HFFc6 (cell line): ENCODE measurements around the gene LEUTX. TPM values are rescaled to one million over a fixed set of nuclear protein-coding genes. Genes with fewer than 3 reads are reported as not detected.

Source experiments
- DNase-seq: peaks from one replicate; pipeline ENCODE4 v3.0.0-alpha.2; 2018
- H3K27ac Mint-ChIP-seq: 2 replicates; pipeline ENCODE4 v1.8.0; 2020; ENCODE audit warnings: mild to moderate bottlenecking, mixed read lengths
- H3K27me3 Mint-ChIP-seq: 2 replicates; pipeline ENCODE4 v1.8.0; 2021; ENCODE audit warnings: mild to moderate bottlenecking, moderate library complexity, mixed read lengths; ENCODE audit not compliant: insufficient read depth
- H3K36me3 Mint-ChIP-seq: 2 replicates; pipeline ENCODE4 v1.8.0; 2021; ENCODE audit warnings: low read depth, mixed read lengths
- H3K4me1 Mint-ChIP-seq: 2 replicates; pipeline ENCODE4 v1.8.0; 2020; ENCODE audit warnings: low read depth, mixed read lengths
- H3K4me3 Mint-ChIP-seq: 2 replicates; pipeline ENCODE4 v1.8.0; 2020; ENCODE audit warnings: mild to moderate bottlenecking, moderate library complexity, mixed read lengths
- H3K9me3 Mint-ChIP-seq: 2 replicates; pipeline ENCODE4 v1.8.0; 2020; ENCODE audit warnings: mild to moderate bottlenecking, mixed read lengths
- total RNA-seq, 6 experiments: library from RNA; stranded (reverse); fragmentation: NEBNext Ultra II Directional; extraction: Animal tissue kit (Norgen Biotek cat#: 25700); gene quantifications; 2 replicates in 1 of 6; 3 replicates in 5 of 6; pipeline ENCODE4 v1.2.3, GENCODE V29; 2021
- TF ChIP-seq, protein P1 (sequence below): fragments of 200-600 bp; sonication (generic); IDR thresholded peaks from 2 replicates; pipeline ENCODE4 v1.5.0; 2021; ENCODE audit warnings: antibody characterized with exemption, mild to moderate bottlenecking

The LEUTX gene
- total RNA-seq, 6 experiments from 2014 or later = not detected

DNA sequence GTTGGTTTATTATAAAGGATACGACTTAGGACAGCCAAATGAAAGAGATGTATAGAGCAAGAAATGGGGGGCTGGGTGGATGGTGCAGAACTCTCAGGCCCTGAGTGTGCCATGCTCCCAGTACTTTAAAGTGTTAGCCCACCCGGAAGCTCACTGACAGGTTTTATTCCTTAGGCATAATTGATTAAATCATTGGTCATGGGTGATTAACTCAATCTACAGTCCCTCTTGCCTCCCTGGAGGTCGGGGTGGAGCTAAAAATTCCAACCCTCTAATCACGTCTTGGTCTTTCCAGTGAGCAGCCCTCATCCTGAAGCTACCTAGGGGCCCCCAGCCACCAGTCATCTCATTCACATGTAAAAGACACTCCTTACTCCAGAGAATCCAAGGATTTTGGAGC, 9.9 kb upstream of the LEUTX start:
- Mint-ChIP-seq H3K27ac (no peak overlapping the region), H3K9me3 (peaks cover 4% of the 10 kb centered on the region; the same call in 1 of the 2 replicates), H3K36me3 (no peaks in the 10 kb centered on the region), H3K4me3 (no peak overlapping the region), H3K27me3 (peaks cover 22% of the 10 kb centered on the region; the same call in 1 of the 2 replicates), H3K4me1 (no peaks in the 10 kb centered on the region)
- DNase-seq = no peak
- TF ChIP-seq, protein P1, sequence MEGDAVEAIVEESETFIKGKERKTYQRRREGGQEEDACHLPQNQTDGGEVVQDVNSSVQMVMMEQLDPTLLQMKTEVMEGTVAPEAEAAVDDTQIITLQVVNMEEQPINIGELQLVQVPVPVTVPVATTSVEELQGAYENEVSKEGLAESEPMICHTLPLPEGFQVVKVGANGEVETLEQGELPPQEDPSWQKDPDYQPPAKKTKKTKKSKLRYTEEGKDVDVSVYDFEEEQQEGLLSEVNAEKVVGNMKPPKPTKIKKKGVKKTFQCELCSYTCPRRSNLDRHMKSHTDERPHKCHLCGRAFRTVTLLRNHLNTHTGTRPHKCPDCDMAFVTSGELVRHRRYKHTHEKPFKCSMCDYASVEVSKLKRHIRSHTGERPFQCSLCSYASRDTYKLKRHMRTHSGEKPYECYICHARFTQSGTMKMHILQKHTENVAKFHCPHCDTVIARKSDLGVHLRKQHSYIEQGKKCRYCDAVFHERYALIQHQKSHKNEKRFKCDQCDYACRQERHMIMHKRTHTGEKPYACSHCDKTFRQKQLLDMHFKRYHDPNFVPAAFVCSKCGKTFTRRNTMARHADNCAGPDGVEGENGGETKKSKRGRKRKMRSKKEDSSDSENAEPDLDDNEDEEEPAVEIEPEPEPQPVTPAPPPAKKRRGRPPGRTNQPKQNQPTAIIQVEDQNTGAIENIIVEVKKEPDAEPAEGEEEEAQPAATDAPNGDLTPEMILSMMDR = no peak

DNA sequence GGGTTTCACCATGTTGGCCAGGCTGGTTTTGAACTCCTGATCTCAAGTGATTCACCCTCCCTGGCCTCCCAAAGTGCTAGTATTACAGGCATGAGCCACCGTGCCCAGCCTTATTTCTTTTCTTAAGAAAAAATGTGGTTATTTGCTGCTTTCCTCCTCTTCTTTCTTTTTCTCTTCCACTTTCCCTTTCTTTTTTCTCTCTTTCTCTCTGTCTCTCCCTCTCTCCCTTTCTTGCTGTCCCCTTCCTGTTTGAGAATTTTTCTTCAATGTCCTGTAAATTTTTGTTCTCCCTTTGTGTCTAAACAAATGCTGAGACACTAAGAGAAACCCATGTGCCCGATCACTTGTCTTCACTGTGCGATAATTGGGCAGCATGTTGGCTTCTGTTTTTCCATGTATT, 2.2 kb downstream of the LEUTX start:
- H3K36me3 Mint-ChIP-seq = no peaks in the 10 kb centered on the region
- H3K4me1 Mint-ChIP-seq = no peaks in the 10 kb centered on the region
- DNase-seq = no peak
- no peak overlapping the region for H3K27ac Mint-ChIP-seq
- TF ChIP-seq, protein P1 = no peak
- no peaks in the 10 kb centered on the region for H3K9me3 Mint-ChIP-seq
- peaks cover 24% of the 10 kb centered on the region for H3K27me3 Mint-ChIP-seq
- H3K4me3 Mint-ChIP-seq = no peak overlapping the region

DNA sequence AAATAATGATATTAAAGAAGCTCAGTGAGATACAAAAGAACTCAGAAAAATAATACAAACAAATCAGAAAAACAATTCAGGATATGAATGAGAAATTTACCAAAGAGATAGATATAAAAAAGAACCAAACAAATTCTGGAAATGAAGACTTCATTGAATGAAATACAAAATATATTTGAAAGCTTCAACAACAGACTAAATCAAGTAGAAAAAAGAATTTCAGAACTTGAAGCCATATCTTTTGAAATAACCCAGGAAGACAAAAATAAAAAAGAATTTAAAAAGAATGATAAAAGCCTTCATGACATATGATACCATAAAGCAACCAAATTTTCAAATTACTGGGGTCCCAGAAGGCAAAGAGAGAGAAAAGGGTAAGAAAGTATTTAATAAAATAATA, 9.6 kb downstream of the LEUTX start:
- TF ChIP-seq, protein P1 = no peak
- DNase-seq = no peak
- H3K9me3 Mint-ChIP-seq = peaks cover 6% of the 10 kb centered on the region; the same call in 1 of the 2 replicates
- H3K27ac Mint-ChIP-seq = no peak overlapping the region
- peaks cover 8% of the 10 kb centered on the region for H3K27me3 Mint-ChIP-seq
- H3K36me3 Mint-ChIP-seq = peaks cover 5% of the 10 kb centered on the region; the same call in 1 of the 2 replicates
- H3K4me3 Mint-ChIP-seq = no peak overlapping the region
- H3K4me1 Mint-ChIP-seq = 0 out of 2 replicates have a peak, but pooled peaks cover 4% of the 10 kb centered on the region

DNA sequence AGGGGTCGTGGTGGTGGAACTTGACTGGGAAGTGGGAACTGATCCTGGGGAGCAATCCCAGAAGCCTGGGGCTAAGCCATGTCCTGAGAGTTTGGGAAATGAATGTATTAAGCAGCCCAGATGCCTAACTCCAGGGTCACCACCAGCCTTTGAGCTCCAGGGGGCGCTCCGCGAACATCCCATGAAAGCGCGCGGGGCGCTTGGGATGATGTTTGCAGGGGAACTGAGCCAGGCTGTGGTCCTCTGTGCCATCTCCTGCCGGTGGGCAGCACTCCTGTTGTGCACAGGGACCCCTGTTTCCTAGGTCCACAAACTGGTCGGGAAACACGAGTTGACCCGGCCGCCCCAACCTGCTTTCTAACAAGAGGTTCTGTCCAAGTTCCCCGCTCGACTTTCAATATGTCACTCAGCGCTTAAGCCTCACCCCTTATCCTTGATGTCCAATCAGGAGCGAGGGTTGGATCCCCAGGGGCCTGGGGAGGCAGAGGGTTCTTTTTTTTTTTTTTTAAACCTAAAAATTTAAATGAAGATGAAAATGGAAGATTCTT, 14.4 kb downstream of the LEUTX start:
- H3K9me3 Mint-ChIP-seq = peaks cover 3% of the 10 kb centered on the region; the same call in 1 of the 2 replicates
- 0 out of 2 replicates have a peak, but pooled peaks cover 4% of the 10 kb centered on the region for H3K4me1 Mint-ChIP-seq
- peak overlapping the region; percentile 84 for H3K4me3 Mint-ChIP-seq
- DNase-seq = peak; percentile 39
- no peak overlapping the region for H3K27ac Mint-ChIP-seq
- H3K36me3 Mint-ChIP-seq = peaks cover 3% of the 10 kb centered on the region; the same call in 1 of the 2 replicates
- H3K27me3 Mint-ChIP-seq = no peaks in the 10 kb centered on the region; the same call in 1 of the 2 replicates
- TF ChIP-seq, protein P1 = peak; percentile 93

DNA sequence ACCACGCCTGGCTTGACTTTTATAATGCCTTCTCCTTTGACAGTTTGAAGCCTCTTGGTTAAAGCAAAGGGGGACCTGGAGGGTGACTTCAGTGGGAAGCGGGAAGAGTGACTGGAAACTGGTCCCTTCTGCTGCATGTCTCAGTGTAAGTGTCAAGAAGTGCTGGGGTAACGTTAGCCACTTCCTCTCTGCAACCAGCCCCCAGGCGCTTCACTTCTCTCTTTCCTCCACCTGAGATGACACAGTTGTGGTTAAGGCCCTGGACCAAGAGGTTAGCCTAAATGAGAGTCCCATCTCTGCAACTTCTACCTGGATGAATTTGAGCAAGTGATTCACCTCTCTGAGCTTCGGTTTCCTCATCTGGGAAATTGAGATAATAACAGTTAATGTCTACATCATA, 16.3 kb downstream of the LEUTX start:
- Mint-ChIP-seq H3K9me3 (no peaks in the 10 kb centered on the region), H3K36me3 (no peaks in the 10 kb centered on the region), H3K4me1 (0 out of 2 replicates have a peak, but pooled peaks cover 4% of the 10 kb centered on the region), H3K27me3 (peaks cover 2% of the 10 kb centered on the region), H3K27ac (no peak overlapping the region), H3K4me3 (no peak overlapping the region)
- no peak for DNase-seq
- TF ChIP-seq, protein P1 = no peak
